Inflammatory macrophage (primary cell): ENCODE results near the gene RNFT1.
"Not testable (repeated sequence)": the region's sequence is repeated elsewhere in the genome, so short reads cannot be mapped to it uniquely, and the experiment has no call there.

Source experiments
- DNase-seq, 2 donors: peaks; one replicate each; pipeline ENCODE4 v3.0.0-alpha.2; 2020 to 2022
- total RNA-seq, 18 experiments: gene quantifications; one replicate each; lab custom pipeline; 2026; ENCODE audit warnings: mixed read lengths in 6 of 18, inconsistent platforms in 2 of 18; lab: John Stamatoyannopoulos, UW

The RNFT1 gene, protein sequence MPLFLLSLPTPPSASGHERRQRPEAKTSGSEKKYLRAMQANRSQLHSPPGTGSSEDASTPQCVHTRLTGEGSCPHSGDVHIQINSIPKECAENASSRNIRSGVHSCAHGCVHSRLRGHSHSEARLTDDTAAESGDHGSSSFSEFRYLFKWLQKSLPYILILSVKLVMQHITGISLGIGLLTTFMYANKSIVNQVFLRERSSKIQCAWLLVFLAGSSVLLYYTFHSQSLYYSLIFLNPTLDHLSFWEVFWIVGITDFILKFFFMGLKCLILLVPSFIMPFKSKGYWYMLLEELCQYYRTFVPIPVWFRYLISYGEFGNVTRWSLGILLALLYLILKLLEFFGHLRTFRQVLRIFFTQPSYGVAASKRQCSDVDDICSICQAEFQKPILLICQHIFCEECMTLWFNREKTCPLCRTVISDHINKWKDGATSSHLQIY
- 15.4 to 55.5 (median 37.3) reads per million in 18 experiments for total RNA-seq

DNA sequence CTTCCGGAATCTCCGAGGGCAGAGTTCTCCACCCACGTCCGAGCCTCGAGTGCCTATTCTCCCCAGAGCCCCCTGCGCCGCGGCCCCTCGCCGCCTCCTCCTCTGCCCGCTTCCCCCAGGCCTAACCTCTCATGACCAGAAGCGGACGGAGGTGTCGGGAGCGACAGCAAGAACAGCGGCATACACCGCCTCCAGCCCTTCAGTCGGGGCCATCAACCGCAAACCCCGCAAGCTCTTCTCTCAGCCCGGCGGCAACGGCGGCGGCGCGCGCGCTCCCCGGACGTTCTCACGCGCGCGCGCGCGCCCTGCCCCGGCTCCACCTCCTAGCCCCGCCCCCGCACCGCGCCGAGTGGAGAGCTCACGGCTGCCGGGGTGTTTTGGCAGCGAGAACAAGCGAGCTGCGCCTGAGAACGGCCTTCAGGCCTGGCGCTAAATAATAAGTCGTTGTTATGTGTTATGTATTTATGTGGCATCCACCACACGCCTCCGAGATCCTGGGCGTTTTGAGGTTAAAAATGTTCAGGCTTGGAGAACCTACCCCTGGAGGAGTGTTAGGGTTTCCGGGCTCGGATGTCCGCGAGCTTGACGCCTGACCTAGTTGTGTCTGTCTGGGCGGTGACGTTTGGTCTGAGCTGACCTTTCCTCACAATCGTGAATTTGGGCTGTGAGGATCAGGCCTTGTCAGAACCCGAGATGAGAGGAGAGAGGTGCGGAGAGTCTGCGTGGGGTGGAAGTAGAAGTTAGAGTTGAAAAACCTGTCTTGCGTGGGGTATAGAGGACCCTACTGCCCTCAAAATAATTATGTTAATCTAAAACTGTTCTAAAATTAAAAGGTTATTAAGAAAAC, at the start of gene RNFT1:
Gene RNFT1, minus strand, starts transcription at position 259 of the 847 bp plus-strand sequence. Its CDS starts 77 bp downstream, at position 182.
- peak; percentile 91 to 97 for DNase-seq

DNA sequence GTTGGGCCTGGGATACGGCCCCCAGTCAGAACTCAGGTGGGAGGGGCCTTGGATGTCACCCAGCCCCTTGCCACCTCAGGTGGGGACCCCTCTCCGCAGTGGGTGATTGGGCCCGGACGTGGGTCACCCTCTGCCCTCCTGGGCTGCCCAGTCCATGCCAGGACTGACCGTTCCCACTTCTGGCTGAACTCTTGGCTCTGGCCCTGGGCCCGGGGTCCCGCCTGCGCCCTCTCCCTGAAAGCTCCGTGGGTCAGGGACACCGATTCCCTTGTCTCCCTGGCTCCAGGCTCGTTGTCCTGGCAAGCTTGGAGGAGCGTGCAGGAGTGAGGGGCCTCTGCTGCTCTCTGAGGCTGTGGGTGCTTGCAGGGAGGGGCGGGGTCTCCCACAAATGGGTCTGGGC, 44.8 kb upstream of the RNFT1 start:
- not testable (repeated sequence) for DNase-seq

DNA sequence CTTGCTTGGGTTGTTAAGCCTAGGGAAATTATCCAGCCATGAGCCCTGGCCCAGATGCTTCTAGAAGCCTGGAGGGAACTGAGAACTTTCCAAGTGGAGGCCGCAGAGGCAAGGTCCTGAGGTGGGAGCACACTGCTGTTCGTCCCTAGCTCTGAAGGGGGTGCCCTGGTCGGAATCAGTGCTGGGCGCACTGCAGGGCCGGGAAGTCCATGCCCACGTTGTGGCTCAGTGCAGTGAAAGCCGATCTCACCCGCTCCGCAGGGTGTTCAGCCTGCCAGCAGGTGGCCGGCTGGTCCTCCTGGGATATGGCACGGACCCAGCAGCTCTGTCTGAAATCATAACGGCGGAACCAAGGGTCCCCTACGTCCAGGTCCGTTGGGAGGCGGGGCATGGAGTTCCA, 43.8 kb upstream of the RNFT1 start:
- not testable (repeated sequence) for DNase-seq

DNA sequence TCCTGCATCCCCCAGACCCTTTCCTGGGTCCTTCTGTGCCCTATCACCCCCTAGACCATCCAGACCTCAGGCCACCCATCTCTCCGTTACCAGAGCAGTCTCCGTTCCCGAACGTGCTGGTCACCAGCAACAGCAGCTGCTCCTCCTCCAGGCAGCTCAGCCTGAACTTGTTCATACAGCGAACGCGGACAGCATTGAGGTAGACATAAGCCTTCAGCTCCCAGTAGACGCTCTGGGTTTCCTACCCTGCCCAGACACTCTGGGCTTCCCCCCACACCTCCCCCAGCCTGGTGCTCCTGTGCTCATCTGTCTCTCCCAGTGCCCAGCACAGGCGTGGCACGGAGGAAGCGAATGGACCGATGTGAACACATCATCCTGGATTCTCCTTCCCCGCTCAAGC, 41.6 kb upstream of the RNFT1 start:
- no peak for DNase-seq

DNA sequence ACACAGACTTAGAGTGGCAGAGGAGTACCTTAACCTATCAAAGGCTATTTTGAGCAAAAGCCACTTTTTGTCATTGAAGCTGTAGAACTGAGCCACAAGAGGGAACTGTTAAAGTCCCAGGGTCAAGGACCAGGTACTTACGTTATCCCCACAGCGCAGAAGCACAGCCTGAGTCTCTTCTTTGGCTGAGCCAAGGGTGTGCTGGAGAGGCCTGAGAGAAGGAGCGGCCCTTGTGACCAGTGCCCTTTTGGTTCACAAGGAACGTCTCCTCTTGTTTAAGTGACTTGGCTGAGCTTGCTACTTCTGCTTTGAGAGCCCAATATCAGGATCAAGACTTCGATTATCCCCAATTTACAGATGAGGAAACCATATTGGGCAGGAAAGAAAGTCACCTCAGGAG, 40.0 kb upstream of the RNFT1 start:
- DNase-seq, result not testable (repeated sequence)

DNA sequence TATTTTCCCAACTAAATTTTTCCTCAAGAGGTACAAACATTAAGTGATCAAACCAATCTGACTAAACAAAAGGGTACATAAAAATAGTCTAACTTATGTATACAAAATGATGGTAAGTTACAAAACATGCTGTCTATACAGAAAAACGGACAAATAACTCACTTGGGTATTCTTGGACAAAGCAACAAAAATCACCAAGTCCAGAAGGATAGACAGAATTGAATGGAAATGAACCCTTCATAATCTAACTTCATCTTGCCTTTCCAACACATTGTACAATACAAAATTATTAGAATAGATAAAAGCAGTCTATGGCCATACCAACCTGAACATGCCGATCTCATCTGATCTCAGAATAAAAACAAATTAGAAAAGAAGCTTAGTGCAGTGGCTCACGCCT, 37.9 kb upstream of the RNFT1 start:
- not testable (repeated sequence) for DNase-seq

DNA sequence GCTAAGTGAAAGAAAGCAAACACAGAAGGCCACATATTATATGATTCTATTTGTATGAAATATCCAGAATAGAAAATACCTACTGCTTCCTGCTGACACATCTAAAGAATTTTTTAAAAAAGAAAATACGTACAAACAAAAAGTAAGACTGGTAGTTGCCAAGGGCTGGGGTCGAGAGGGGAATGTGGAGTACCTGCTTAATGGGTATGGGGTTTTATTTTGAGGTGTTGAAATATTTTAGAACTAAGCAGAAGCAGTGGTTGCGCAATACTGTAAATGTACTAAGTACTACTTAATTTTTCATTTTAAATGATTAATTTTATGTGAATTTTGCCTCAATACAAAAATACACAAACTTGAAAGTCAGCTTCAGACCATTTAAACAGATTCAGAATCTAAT, 32.1 kb upstream of the RNFT1 start:
- DNase-seq, result not testable (repeated sequence)

DNA sequence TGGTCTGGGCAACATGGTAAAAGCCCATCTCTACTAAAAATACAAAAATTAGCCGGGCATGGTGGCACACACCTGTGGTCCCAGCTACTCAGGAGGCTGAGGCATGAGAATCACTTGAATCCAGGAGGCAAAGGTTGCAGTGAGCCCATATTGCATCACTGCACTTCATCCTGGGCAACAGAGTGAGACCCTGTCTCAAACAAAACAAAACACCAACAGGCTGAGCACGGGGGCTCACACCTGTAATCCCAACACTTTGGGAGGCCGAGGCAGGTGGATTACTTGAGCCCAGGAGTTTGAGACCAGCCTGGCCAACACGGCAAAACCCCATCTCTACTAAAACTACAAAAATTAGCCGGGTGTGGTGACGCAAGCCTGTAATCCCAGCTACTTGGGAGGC, 10.6 kb upstream of the RNFT1 start:
- DNase-seq, result not testable (repeated sequence)

DNA sequence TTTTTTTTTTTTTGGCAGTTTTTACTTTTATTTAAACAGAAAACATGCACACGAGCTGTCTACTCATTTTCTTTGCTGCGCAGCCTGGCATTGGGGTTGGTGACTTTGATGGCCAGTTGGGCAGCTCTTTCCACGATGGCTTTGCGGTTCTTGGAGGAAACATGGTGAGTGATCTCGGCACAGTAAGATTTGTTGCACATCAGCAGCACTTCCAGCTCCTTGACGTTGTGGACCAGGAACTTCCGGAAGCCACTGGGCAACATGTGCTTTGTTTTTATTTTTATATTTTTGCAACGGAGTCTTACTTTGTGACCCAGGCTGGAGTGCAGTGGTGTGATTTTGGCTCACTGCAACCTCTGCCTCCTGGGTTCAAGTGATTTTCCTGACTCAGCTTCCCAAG, 8.9 kb upstream of the RNFT1 start:
- DNase-seq, result not testable (repeated sequence)

DNA sequence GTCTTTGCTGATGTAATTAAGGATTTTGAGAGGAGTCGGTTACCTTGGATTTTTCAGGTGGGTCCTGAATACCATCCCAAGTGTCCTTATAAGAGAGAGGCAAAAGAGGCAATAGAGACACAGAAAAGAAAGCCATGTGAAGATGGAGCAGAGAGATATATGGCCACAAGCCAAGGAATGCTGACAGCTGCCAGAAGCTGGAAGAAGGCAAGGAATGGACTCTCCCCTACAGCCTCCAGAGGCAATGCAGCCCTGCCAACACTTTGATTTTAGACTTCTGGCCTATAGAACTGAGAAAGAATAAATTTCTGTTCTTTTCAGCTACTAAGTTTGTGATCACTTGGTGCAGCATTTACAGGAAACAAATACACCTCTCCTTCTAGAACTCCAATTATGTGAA, 8.2 kb upstream of the RNFT1 start:
- DNase-seq, result no peak

DNA sequence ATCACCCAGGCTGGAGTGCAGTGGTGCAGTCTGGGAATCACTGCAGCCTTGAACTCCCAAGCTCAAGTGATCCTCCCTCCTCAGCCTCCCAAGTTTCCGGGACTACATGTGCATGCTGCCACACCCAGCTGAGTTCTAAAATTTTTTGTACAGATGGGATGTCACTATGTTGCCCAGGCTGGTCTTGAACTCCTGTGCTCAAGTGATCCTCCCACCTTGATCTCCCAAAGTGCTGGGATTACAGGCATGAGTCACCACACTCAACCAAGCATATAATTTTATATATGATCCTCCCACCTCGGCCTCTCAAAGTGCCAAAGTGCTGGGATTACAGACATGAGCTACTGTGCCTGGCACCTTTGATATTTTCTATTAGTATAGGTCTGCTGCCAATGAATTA, 7.2 kb upstream of the RNFT1 start:
- DNase-seq, result not testable (repeated sequence)

DNA sequence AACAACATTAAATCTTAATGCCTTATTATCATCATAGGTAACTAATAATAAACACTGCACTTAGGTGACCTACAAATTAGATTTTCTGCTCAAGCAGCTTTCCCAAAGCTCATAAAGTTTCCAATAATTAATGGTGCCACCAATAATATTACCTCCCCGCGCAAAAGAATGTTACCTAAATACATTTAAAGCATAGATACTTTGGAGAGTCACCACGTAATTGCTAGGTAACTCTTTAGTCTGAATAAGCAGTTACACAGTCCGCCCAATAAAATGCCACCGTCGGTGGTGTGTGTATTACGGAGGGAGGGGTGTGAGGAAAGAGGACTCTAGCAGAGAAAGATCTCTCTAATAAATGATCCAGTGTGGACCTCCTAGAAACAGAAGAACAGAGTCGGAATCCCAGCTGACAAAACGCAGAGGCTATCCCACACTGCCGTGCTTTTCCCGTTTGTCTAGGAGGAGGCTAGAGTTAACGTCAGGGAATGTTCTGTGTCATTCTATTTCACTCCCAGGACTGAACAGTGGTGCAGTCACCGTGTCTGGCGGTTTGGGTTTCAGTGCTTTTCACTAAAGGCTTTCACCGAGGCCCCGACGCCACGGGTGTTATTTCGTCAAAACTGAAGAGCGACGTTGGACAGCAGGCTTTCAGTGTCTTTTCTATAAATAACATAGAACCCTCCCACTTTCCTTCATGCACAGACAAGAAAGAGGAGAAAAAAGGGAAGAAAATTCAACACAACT, 630 bp downstream of the RNFT1 start:
- DNase-seq, result peak; percentile 85 to 93

DNA sequence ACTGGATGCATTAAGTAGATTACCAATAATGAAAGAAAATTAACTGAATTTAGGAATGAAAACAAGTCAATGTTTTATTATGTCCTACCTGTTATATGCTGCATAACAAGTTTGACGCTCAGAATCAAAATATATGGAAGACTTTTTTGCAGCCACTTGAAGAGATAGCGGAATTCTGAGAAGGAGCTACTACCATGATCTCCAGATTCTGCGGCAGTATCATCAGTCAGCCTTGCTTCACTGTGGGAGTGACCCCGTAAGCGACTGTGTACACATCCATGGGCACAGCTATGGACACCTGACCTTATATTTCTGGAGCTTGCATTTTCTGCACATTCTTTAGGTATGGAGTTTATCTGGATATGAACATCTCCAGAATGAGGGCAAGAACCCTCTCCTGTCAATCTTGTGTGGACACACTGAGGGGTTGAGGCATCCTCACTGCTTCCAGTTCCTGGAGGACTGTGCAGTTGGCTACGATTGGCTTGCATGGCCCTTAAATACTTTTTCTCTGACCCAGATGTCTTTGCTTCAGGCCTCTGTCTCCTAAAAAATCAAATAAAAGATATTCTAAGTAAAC, 1.7 kb downstream of the RNFT1 start:
- DNase-seq, result no peak

DNA sequence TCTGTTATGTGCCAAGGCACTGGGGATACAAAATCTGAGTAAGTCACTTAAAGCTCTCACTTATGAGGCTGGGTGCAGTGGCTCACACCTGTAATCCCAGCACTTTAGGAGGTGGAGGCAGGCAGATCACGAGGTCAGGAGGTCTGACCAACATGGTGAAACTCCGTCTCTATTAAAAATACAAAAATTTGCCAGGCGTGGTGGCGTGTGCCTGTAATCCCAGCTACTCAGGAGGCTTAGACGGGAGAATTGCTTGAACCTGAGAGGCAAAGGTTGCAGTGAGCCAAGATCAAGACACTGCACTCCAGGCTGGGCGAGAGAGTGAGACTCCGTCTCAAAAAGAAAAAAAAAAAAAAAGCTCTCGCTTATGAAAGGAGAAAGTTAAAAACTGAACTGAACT, 5.0 kb downstream of the RNFT1 start:
- not testable (repeated sequence) for DNase-seq

DNA sequence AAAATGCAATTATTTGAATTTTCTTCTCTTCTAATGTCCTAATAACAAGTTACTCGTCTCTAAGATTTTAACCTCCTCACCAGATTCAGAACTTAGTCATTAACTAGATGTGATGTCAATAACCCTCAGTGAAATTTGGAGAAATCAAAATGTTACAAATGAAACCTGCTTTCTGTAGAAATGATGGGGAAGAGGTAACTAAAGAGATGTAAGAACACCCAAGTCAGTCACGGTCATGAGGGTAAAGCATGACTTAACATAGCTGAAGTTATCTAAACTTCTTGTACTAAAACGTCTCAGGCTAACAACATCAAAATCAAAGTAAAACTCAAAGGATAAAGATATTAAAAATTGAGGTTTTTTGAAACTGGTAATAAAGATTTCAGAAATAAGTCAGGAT, 9.7 kb downstream of the RNFT1 start:
- DNase-seq, result no peak

DNA sequence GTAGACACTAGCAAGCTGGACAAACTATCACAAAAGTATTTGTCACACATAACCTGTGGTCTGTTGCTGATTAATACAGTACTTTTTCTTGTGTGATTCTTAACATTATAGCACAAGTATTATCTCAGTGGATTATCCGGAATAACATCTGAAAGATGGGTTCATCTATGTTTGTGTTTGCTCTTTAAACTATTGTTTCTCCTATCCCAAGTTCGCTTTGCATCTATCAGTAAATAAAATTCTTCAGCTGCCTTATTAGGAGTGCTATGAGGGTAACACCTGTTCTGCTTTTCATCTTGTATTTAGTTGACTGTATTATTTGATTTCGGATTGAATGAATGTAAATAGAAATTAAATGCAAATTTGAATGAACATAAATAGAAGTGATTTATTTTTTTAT, 14.5 kb downstream of the RNFT1 start:
- no peak for DNase-seq

DNA sequence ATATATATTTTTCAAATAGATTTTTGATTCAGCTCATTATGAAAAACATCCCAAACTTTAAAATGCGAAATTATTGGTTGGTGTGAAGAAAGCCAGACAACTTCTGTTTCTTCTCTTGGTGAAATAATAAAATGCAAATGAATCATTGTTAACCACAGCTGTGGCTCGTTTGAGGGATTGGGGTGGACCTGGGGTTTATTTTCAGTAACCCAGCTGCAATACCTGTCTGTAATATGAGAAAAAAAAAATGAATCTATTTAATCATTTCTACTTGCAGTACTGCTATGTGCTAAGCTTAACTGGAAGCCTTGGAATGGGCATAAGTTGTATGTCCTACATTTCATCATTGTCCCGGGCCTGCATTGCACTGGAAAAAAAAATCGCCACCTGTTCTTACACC, 17.2 kb downstream of the RNFT1 start:
- DNase-seq, result not testable (repeated sequence)

DNA sequence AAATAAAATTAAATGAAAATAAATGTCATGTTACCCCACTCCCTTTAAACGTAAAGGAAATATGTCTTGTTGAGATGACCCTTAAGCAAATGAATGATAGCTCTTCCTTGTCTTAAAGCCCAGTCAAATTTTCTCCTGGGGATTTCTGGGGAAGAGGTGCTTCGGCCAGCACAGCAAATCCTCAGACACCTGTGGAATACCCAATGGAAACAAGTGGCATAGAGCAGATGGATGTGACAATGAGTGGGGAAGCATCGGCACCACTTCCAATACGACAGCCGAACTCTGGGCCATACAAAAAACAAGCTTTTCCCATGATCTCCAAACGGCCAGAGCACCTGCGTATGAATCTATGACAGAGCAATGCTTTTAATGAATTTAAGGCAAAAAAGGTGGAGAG, 18.1 kb downstream of the RNFT1 start:
- DNase-seq, result not testable (repeated sequence)

DNA sequence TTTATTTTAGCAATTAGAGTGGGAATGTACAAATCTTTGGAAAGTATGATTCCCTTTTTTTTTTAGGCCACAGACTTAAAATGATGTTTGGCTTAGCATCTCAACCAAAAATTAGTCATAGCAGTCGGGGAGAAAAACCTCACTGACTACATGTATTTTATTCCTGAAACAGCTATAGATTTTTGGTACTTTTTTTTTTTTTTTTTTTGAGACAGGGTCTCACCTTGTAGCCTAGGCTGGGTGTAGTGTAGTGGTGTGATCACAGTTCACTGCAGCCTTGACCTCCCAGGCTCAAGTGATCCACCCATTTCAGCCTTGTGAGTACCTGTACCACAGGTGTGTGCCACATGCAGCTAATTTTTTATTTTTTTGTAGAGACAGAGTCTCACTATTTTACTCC, 23.4 kb downstream of the RNFT1 start:
- DNase-seq, result no peak

DNA sequence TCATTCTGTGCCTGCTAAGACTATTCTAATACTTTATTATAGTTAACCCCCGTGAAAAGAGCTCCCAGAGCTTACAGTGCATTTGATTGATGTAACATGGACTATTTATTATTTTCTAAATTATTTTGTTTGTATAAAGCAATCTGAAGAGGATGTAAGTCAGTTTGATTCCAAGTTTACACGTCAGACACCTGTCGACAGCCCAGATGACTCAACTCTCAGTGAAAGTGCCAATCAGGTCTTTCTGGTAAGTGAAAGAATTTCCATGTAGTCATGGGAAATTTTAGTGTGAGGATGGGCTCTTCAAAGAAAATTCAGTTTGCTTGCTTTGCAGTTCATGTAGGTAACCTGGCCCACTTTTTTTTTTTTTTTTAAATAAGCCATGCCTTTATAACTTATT, 23.8 kb downstream of the RNFT1 start:
- not testable (repeated sequence) for DNase-seq

DNA sequence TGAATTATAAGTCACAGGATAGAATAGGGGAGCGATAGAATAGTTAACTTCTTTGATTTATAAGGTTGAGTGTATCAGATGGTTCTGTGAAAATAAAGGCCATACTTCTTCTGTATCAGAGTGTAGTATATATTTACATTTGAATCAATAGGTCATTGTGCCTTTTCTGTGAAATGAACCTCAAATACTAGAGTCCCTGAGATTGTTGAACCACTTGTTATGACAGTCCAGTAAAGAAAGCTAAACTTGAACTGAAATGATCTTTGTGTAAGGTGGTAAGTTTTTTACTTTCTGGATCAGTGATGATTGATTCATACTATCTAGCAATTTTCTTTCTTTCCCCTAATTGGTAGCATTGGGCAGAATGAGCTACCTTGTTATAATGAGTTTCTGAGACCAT, 31.2 kb downstream of the RNFT1 start:
- DNase-seq, result not testable (repeated sequence)

DNA sequence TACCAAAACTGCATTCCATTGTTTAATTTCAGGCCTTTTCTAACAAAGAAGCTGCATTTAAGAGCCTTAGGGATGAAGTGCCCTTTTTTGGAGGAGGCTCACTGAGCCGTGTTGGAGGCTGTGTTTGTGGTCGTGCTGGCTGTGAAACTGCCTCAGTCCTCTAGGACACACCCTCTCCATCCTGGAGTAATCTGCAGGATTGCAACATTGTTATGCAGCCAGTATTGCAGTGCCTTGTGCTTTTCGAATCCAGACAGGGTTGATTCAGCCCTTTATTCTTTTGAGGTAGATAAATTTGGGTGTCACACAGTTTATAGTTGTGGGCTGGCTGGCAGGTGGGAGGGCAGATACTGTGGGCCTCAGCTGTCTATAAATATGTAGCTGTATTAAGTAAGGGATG, 33.8 kb downstream of the RNFT1 start:
- DNase-seq, result peak in 1 of 2 donors; percentile 39
